ENCODE measurements around the gene MREG.
"Not testable (repeated sequence)": the region's sequence is repeated elsewhere in the genome, so short reads cannot be mapped to it uniquely, and the experiment has no call there.

MREG gene

DNA sequence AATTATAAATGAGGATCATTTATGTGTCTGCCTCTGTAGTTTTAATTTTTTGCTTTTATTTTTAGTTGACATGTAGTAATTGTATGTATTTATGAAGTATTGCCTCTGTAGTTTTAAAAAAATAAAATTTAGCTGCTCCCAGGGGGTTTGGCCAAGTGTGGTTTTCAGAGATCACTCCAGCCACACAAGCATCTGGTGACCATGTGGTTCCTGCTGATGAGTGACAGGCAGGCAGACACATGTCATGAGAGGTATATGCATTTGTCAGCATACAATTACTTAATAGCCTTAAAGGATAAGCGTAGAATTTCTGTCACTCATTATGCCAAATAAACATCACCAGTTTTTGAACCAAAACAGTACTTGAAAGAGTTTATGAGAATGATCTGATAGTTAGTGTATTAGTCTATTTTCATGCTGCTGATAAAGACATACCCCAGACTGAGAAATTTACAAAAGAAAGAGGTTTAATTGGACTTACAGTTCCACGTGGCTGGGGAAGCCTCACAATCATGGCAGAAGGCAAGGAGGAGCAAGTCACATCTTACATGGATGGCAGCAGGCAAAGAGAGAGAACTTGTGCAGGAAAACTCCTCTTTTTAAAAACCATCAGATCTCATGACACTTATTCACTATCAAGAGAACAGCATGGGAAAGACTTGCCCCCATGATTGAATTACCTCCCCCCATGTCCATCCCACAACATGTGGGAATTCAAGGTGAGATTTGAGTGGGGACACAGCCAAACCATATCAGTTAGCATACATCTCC is 29.6 kb downstream of the MREG start:
- DNase-seq = no peak

DNA sequence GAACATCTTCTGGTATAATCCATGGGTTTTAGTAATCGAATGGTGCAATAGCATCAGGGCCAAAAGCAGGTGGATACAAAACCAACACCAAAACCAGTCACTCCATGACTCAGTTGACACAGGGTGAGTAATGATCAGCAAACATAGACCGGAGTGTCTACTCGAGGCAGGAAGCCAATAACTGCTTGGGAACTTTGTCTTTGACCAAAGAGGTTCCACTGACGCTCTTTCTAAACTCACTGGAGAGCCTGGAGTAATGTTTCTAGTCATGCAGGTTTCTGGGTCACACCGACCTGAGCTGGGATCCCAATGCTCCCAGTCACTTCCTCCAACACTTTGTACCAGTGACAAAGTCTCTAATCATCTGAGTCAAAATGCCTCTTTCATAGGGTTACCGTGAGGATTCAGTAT is 30.9 kb downstream of the MREG start:
- no peak for DNase-seq

DNA sequence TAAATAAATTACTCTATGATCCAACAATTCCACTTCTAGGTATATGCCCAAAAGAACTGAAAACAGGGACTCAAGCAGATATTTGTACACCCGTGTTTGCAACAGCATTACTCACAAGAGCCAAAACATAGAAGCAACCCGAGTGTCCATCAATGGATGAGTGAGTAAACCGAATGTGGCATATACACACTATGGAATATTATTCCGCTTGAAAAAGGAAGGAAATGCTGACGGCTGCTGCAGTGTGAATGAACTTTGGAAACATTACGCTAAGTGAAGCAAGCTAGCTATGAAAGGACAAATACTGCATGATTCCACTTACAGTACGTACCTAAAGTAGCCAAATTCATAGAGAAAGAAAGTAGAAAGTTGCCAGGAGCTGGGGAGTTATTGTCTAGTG is 32.2 kb downstream of the MREG start:
- DNase-seq = no peak

DNA sequence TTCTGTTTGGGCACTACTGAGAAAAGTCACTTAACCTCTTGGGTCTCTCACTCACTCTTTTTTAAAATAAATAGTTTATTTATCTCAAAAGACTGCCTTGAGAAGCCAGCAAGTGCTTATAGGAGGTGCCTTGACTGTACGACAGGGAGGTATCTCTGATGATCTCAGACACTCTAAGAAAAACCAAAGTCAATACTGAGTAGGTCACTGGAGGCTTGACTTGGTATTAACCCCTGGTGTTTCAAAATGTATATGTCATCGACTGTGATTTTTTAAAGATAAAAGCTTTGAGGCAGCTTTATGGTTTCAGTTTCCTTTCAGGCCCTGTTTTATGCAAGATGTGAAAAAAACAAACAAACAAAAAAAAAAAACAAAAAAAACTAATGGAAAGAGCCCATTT is 33.7 kb downstream of the MREG start:
- no peak for DNase-seq

DNA sequence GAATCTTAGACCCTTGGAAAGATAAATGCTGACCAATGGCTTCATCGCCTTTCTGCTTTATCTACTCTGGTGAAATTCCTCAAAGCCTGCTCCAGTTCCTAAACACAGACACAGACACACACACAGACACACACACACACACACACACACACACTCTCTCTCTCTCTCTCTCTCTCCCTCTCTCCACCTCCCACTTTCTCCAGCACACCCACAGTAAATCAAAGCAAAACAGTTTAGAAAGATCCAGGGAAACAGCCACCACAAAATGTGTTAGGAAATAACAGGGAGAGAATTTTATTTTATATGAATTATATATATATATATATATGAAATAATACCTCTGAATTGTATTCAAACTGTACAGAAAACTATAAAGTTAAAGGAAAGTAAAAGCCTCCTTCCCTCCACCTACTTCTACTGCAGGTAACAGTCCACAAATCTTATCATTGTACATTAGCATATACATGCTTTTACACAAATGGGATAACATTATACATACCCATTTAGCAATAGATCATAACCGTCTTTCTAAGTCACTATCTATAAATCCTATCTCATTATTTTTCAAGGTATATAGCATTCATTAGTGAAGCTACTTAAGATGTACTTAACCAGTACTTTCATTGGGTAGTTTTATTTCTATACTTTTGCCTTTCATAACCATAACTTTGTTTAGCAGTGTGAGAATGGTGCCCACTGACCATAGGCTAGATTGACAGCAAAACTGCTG is 38.5 kb downstream of the MREG start:
- no peak for DNase-seq

DNA sequence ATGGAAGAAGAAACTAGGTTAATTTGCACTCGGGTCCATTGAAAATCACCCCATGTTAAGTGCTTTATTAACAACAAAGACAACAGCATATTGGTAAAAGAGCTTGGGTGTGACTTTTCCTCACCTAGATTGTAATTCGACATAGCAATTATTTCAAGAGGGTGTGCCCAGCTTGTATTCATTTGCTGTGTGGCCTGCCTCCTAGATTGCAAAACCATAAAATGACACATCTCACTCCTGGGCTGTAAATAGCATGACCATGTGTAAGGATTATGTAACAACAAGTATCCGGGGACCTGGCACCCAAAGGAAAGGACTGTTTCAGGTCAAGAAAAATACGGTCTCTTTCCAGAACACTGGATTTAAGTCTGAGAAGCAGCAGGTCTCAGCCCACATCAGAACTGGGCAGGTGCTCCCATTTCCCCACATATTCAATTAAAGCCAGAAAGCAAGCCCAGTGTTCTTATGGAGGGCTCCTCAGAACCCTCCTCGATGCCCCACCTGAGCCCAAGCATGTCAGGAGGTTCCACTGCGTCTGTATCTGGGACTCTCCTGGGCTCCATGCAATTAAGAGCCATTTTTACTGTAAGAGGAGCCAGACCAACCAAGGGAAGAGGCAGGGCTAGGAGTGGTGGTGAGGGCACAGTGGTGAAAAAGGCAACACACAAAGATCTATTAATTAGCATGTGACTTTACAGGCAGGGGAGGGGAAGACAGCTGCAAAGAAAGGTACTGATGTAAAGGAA is 39.2 kb downstream of the MREG start:
- DNase-seq = peak; percentile 39

DNA sequence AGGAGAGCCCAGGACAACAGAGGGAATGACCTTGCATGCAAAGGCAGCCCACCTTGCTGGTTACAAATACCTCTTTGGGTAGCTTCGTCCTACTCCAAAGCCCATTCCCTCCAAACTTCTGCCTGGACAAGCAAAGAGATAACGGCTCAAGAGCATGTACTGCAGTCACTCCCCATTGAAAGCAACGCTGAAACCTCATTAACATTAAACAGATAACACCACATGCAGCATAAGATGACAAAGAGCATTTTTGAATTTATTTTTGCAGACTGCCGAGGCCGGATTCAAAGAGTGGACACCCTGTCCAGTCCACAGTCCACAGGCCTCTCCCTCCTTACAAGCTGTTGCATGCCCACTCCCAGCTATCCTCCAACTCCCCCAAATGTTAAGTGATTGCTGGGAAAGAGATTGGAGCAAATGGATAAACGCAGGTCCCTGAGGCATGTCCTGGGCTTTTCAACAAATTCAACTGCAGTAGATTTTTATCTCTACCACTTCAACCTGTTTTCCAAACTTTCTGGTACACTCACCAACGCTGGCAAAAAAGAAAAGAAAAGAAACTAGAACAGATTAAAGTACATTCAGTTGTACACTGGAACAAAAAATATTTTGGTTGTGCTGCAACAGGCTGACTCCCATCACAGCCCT is 40.1 kb downstream of the MREG start:
- DNase-seq = no peak

DNA sequence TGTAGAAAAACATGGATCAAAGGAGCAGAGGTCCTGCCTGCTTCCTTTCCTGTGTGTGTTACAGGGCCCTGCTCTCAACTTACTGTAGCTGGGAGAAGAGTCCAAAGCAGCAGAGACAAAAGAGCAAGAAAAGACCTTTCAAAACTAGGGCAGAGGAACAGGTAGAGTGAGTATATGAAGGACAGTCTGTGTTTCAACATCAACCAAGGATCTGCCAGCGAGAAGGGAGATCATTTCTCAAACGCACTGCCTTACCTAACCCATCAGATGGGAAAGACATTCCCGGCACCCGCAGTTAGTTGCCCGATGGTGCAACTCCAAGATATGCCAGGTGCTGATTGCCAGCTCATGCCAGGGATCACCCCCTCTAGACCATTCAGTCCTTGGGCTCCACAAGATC is 41.7 kb downstream of the MREG start:
- DNase-seq = no peak

DNA sequence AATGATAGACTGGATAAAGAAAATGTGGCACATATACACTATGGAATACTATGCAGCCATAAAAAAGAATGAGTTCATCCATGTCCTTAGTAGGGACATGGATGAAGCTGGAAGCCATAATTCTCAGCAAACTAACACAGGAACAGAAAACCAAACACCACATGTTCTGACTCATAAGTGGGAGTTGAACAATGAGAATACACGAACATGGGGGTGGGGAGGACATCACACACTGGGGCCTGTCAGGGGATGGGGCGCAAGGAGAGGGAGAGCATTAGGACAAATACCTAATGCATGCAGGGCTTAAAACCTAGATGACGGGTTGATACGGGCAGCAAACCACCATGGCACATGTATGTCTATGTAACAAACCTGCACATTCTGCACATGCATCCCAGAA is 42.5 kb downstream of the MREG start:
- DNase-seq = not testable (repeated sequence)

DNA sequence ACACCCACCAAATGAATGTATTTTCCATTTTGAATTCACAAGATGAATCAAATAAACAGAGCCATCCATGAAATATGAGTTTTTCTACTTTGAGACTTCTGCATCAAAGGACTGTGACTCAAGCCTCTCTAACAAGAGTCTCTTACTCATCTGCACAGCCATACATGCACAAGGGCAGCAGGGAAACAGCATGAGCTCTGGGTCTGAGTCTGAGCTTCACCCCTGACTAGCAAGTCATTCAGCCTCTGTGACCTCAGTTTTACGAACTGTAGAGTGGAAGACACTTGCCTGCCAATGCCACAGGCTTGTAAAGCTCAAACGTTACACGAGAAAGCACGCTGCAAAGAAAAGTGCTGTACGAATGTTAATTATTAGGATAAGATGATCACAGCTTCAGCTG is 42.9 kb downstream of the MREG start:
- DNase-seq = no peak

DNA sequence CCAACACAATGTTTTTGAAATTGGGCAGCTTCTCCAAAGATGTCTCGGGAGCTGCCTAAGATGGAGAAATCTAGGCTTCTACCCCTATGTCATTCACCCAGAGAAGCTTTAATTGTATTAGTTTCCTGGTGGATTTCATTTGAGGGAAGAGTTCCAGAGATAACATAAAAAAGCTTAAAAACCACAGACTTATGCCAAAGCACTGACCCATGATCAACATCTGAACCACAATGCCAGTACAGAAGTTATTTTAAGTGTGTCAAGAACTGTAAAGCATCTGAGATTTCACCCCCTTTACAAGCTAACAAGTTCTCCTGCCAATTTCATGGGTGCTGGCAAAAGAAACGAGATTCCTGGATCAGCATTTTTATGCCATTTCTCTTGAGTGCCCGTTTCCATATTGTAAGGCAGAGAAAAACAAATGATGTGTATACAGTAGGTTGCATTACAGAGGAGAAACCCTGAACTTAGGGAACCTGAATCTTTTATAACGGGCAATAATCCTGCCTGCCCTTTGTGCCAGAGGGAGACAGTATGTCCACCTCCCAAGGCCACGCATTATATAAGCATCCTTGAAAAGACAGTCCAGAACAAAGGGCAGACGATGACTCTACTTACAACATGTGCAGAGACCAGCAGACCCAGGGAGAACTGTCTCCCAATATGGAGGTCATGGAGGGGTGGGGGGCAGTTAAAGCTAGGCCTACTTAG is 44.1 kb downstream of the MREG start:
- DNase-seq = no peak

DNA sequence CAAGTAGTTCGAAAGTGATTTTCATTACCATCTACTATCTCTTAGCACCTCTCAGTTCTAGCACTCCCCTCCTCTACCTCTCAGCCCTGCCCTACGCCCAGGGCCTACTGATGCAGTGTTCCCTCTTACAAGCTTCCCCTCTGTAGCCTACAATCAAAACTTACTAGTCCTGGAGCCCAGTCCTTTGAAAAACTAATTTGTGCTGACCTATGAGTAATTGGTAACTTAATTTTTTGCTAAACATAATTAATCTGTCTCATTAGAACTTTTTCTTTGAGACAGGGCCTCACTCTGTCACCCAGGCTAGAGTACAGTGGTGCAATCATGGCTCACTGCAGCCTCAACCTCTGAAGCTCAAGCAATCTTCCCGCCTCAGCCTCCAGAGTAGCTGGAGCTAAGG is 44.9 kb downstream of the MREG start:
- no peak for DNase-seq

DNA sequence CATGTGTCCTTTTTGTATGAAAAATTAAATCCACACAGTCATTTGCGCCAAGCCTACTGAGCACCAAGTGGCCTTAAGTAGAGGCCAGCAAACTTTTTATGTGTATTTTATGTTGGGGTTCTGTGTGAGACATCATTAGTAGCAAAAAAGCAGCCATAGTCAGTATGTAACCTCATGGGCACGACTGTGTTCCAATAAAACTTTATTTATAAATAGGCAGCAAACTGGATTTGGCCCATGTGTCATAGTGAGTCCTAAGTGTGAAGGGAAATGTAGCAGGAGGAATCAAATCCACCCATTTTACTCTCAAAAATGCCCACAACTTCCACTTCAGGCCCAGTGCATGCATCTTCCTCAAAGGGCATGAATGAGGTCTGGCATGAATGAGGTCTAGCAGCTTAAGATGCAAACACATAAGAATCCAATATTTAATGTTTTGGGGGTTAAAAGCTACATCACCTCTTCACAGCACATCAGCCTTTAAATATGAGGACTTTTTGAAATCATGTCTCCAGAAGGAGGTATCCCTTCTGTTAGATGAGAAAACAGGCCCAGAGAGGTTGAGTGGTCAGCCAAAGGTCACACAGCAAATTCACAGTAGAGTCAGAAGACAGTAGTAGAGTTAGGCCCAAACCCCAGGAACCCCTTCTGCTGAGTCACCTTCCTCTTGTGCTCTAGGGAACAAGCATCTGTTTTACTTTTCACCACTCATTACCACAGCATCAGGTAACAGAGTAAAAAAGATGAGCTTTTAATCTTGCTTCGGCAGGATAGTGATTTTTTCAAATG is 45.6 kb downstream of the MREG start:
- DNase-seq = no peak

DNA sequence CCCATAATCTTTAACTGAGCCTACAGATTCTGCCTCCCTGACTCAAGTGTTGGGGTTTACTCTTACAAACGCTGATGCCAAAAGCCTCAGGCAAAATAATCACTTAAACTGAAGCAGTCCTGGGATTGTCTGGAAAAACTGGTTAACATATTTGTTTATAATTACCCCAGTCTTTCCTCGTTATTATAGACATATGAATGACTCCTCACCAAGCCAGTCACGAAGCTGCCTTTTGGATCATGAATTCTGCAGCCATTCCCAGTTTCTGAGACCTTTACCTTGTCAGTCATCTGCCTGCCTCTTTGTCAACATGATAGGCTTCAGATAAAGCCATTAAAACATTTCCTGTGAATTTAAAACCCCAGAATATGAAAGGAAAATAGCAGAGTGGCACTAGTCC is 46.4 kb downstream of the MREG start:
- DNase-seq = peak; percentile 2

DNA sequence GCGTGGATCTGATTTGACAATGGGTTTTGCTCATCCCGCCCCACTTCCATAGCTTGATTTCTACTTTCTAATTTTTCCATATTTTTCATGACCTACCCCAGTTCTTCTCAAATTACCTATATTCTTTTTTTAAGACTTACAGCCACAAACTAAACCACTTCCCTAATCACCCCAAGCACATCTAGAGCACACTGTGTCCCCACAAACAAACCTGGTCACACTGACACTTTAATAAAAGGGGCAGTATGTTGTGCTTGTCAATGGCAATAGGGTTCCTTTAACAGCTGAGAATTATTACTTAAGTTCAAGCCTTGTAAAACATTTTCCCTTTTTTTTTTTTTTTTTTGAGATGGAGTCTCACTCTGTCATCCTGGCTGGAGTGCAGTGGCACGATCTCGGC is 47.1 kb downstream of the MREG start:
- DNase-seq = no peak

DNA sequence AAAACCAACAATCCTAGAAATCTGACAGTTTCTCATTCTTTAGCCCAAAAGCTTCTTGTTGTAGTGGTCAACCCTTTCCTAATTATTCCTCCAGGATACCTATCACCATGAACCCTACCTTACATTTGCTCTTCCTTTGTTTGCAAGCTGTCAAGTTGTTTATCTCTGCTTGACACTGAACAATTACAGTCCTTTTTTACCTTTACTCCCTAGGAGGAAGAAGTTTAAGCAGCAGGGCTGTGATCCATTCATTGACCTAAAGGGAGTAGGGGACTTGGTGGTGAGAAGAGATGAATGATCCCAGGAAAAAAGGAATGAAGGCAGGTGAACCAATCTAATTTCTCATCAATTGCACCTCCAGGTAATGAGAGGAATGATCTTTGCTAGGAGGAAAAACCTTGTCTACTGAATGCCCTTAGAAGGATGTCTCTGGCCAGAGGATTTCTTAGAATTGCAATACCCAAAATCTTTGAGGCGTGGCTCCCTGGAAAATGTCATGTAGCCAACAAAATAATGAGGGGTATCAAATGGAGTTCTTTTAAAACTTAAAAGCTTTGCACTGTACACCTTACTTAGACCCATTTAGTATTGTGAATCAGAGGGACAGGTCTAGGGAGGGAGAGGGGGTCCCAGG is 47.7 kb downstream of the MREG start:
- DNase-seq = no peak

DNA sequence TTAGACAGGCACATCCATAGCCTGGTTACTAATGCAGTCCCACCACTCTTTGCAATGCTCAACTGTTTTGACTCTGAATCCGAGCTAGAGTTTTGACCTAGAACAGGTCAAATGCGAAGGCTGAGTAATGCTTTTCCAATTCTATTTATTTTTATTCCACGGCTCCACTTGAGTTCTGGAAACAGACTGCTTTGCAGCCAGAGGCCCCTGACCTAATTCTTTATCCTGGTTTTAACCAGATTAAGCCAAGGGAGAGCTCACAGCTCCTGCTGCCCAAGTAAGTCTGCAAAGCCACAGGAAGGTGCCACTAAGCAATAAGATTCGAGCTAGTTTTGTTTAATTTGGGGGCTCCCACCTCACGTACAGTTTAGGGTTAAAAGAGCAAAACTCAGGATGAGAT is 51.4 kb downstream of the MREG start:
- no peak for DNase-seq

DNA sequence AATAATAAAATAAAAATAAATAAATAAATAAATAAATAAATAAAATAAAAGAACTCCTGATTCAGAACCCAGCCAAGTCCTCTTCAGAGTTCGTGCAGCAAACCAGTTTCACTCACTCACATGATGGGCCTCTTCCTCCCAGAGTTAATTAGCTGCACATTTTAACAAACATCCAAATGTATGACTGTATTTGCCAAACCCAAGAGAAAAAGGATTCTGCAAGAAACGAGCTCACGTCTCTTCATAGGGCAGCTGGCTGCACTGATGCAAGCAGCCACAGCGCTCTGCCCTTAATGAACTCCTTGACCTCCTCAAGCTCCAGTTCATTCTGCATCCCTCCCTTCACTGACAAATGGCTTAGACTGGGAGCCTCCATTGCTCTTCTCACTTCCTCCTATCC is 55.1 kb downstream of the MREG start:
- no peak for DNase-seq

DNA sequence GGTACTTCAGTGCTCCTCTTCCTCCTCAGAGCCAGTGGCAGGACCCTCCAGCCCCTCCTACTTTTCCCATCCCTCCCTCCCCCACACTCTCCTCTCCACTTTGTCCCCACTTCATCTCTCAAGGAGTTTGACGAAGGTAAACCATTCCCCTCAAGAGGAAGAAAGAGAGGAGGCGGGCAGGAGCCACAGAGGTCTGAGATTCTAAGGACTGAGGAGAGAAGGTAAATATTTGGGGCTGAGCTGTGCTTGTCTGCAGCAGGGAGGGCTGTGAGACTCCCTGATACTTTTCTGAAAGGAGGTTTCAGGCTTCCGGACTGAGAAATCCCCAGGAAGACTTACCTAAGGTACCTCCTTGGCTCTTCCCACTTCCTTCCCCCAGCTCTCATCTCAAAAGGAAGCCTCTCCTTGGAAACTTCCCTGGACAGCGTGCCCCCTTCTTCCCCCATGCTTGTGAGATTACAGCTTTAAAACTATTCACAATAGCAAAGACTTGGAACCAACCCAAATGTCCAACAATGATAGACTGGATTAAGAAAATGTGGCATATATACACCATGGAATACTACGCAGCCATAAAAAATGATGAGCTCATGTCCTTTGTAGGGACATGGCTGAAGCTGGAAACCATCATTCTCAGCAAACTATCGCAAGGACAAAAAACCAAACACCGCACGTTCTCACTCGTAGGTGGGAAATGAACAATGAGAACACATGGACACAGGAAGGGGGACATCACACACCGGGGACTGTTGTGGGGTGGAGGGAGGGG is 55.8 kb downstream of the MREG start:
- DNase-seq = not testable (repeated sequence)

DNA sequence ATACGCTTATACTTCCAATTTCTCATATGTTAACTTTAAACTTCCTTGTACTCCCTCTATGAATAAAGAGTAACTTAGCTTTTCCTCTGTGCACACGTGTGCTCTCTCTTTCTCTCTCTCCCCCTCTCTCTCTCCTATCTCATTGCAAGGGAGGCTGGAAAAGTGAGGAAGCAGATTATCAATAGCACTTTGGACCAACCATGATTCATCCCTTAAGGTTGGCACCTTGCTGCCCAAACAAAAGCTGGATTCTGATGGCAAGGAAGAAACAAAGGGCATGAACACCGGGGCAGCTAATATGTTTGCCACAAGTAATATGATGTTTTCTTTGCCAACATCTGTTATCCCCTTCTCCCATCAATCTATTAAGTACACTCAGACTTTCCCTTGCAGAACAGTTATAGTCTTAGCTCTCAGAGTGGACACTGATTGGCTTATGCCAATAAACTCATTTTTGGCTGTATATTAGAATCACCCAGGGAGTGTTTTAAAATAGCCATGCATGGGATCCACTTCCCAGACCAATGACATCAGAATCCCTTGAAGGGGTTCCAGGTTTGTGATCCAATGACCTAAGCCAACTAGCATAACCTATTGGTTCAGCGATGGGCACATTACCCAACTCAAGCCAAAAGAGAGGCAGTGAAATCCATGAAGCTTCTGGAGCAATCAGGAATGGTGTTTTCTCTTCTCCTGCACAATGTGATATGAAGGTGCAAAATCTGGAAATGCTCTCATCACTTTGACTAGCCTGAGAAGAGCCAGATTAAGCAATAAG is 60.3 kb downstream of the MREG start:
- DNase-seq = no peak
